Neural crest cell (in vitro differentiated cells): ENCODE measurements around the gene FREY1. TPM values are rescaled to one million over a fixed set of nuclear protein-coding genes. Genes with fewer than 3 reads are reported as not detected.

ENCODE experiments used
- DNase-seq: peaks from one replicate; pipeline ENCODE4 v3.0.0; 2021; ENCODE audit warnings: low read depth, mixed read lengths, low spot score
- H3K27ac Mint-ChIP-seq: one replicate; pipeline ENCODE4 v1.8.0; 2021; ENCODE audit warnings: mild to moderate bottlenecking, mixed read lengths; ENCODE audit not compliant: unreplicated experiment
- H3K27me3 Mint-ChIP-seq: 2 replicates; pipeline ENCODE4 v1.8.0; 2021; ENCODE audit warnings: low read depth, mild to moderate bottlenecking, mixed read lengths
- H3K36me3 Mint-ChIP-seq: 2 replicates; pipeline ENCODE4 v1.8.0; 2021; ENCODE audit warnings: low read depth, mild to moderate bottlenecking, mixed read lengths
- H3K4me1 Mint-ChIP-seq: 2 replicates; pipeline ENCODE4 v1.8.0; 2021; ENCODE audit warnings: mixed read lengths
- H3K4me3 Mint-ChIP-seq: one replicate; pipeline ENCODE4 v1.8.0; 2021; ENCODE audit warnings: mild to moderate bottlenecking, mixed read lengths
- H3K9me3 Mint-ChIP-seq: 2 replicates; pipeline ENCODE4 v1.8.0; 2021; ENCODE audit warnings: mixed read lengths
- CTCF ChIP-seq: fragments of 200-600 bp; sonication (generic); conservative IDR thresholded peaks from 2 replicates; pipeline ENCODE4 v1.5.0; 2021; ENCODE audit warnings: antibody characterized with exemption, mild to moderate bottlenecking
- total RNA-seq: library from RNA; stranded (reverse); gene quantifications from 2 replicates; pipeline ENCODE4 v1.2.1, GENCODE V29; 2021

FREY1 gene
- total RNA-seq, 1 donor from 2014 or later, result 3.3 TPM

- no peaks in the 10 kb centered on the region for H3K9me3 Mint-ChIP-seq
- no peak for DNase-seq
- no peak for TF ChIP-seq CTCF
- H3K4me3 Mint-ChIP-seq, result no peak overlapping the region
- no peaks in the 10 kb centered on the region for H3K4me1 Mint-ChIP-seq
- no peaks in the 10 kb centered on the region for H3K27me3 Mint-ChIP-seq
- no peaks in the 10 kb centered on the region for H3K36me3 Mint-ChIP-seq
- H3K27ac Mint-ChIP-seq, result no peak overlapping the region
Measured at GRCh38 chr11:45935349-45936064, 28.4 kb upstream of the FREY1 start.

- no peak overlapping the region for H3K27ac Mint-ChIP-seq
- no peaks in the 10 kb centered on the region for H3K36me3 Mint-ChIP-seq
- TF ChIP-seq CTCF, result no peak
- no peak for DNase-seq
- no peaks in the 10 kb centered on the region for H3K4me1 Mint-ChIP-seq
- no peak overlapping the region for H3K4me3 Mint-ChIP-seq
- H3K9me3 Mint-ChIP-seq, result no peaks in the 10 kb centered on the region
- no peaks in the 10 kb centered on the region for H3K27me3 Mint-ChIP-seq
Measured at GRCh38 chr11:45934580-45935318, 27.7 kb upstream of the FREY1 start.

GRCh38 chr11:45933846-45934579, 26.9 kb upstream of the FREY1 start:
- Mint-ChIP-seq H3K27me3 (no peaks in the 10 kb centered on the region), H3K4me3 (no peak overlapping the region), H3K9me3 (no peaks in the 10 kb centered on the region), H3K27ac (no peak overlapping the region), H3K4me1 (no peaks in the 10 kb centered on the region), H3K36me3 (no peaks in the 10 kb centered on the region)
- DNase-seq, result no peak
- TF ChIP-seq CTCF, result no peak

- H3K9me3 Mint-ChIP-seq, result no peaks in the 10 kb centered on the region
- H3K4me3 Mint-ChIP-seq, result no peak overlapping the region
- H3K36me3 Mint-ChIP-seq, result no peaks in the 10 kb centered on the region
- no peak overlapping the region for H3K27ac Mint-ChIP-seq
- no peaks in the 10 kb centered on the region for H3K4me1 Mint-ChIP-seq
- no peak for TF ChIP-seq CTCF
- DNase-seq, result no peak
- H3K27me3 Mint-ChIP-seq, result no peaks in the 10 kb centered on the region
Measured at GRCh38 chr11:45933131-45933831, 26.2 kb upstream of the FREY1 start.

- TF ChIP-seq CTCF, result no peak
- no peak overlapping the region for H3K27ac Mint-ChIP-seq
- peaks cover 5% of the 10 kb centered on the region for H3K27me3 Mint-ChIP-seq
Measured at GRCh38 chr11:45932217-45932616, 25.1 kb upstream of the FREY1 start.

More at GRCh38 chr11:45932217-45932616, 25.1 kb upstream of the FREY1 start:
- Mint-ChIP-seq H3K4me3 (no peak overlapping the region), H3K4me1 (no peaks in the 10 kb centered on the region), H3K9me3 (no peaks in the 10 kb centered on the region), H3K36me3 (no peaks in the 10 kb centered on the region)
- DNase-seq, result no peak
